GM12874 (cell line): ENCODE data around the gene MFSD11.

Source experiments
- CTCF ChIP-seq: IDR thresholded peaks from 2 replicates; pipeline ENCODE4 v1.5.1; 2011; ENCODE audit warnings: low read depth, mild to moderate bottlenecking, control low read depth, low read length, moderate library complexity; ENCODE audit not compliant: insufficient read depth

MFSD11 gene

GRCh38 chr17:76772842-76773525 is 35.1 kb downstream of the MFSD11 start:
- no peak for TF ChIP-seq CTCF

- TF ChIP-seq CTCF = no peak
Measured at GRCh38 chr17:76775021-76775600, 37.2 kb downstream of the MFSD11 start.

GRCh38 chr17:76781056-76781982 is 43.4 kb downstream of the MFSD11 start:
- TF ChIP-seq CTCF = no peak

DNA sequence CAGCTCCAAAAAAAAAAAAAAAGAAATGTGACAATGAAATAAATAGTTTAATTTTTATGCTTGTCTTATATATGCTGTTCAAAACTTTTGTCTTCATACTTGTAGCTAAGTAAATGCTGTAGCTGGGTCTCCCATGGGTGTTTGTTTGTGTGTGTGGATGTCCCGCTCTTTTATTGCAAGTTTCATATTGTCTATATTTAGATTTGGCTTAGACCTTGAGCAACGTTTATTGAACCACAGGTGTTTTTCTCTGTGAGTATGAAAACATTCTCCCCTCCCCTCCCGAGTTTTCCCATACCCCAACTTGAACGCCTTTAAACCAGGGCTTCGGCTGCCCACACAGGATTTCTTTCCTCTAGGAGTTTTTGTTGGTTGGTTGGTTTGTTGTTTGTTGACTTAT is 45.2 kb downstream of the MFSD11 start:
- TF ChIP-seq CTCF = no peak

DNA sequence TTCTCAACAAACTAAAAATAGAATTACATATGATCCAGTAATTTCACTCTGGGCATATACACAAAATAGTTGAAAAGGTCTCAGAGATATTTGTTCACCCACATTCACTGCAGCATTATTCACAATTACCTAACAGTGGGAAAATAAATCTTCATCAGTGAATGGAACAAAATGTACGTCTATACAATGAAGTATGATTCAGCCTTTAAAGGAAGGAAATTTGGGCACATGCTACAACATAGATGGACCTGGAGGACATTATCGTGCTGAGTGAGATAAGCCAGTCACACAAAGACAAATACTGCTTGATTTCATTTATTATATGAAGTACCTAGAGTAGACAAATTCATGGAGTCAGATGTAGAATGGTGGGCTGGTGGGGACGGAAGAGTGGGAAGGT is 47.0 kb downstream of the MFSD11 start:
- no peak for TF ChIP-seq CTCF

- TF ChIP-seq CTCF = no peak
Measured at GRCh38 chr17:76789235-76789788, 51.4 kb downstream of the MFSD11 start.
